ENCODE data around the gene MPL. TPM values are rescaled to one million over a fixed set of nuclear protein-coding genes. Genes with fewer than 3 reads are reported as not detected.

The MPL gene
- total RNA-seq, 1 experiment from 2014 or later = 0.52 TPM

- Mint-ChIP-seq H3K4me1 (ENCODE audit: low read depth, unreplicated experiment) (peaks cover 58% of the 10 kb centered on the region), H3K36me3 (ENCODE audit: insufficient read depth, unreplicated experiment) (peaks cover 97% of the 10 kb centered on the region), H3K27ac (ENCODE audit: unreplicated experiment) (peak overlapping the region; percentile 10), H3K4me3 (ENCODE audit: low read depth, unreplicated experiment) (peak overlapping the region; percentile 4), H3K9me3 (ENCODE audit: low read depth, unreplicated experiment) (no peaks in the 10 kb centered on the region), H3K27me3 (ENCODE audit: unreplicated experiment) (no peaks in the 10 kb centered on the region)
- intact Hi-C loops (cut with micrococcal nuclease; ENCODE audit: unreplicated experiment) = no loop called here
- TF ChIP-seq CTCF (IDR thresholded peaks at IDR 0.05; ENCODE audit: unreplicated experiment) = no peak
- BruUV-seq (replicated peaks) = TSS peak; percentile 30
- no peak for DNase-seq
- CTCF ChIA-PET = no interaction called here
These were observed 26.4 kb downstream of the MPL start for GRCh38 chr1:43363935-43364525.

GRCh38 chr1:43365678-43366077, 28.1 kb downstream of the MPL start:
- peak overlapping the region; percentile 82 for H3K27ac Mint-ChIP-seq (ENCODE audit: unreplicated experiment)

GRCh38 chr1:43366179-43366578, 28.6 kb downstream of the MPL start:
- H3K9me3 Mint-ChIP-seq (ENCODE audit: low read depth, unreplicated experiment) = no peaks in the 10 kb centered on the region
- H3K27ac Mint-ChIP-seq (ENCODE audit: unreplicated experiment) = peak overlapping the region; percentile 82
- DNase-seq = peak; percentile 85
- peaks cover 49% of the 10 kb centered on the region for H3K4me1 Mint-ChIP-seq (ENCODE audit: low read depth, unreplicated experiment)
- peak overlapping the region; percentile 79 for H3K4me3 Mint-ChIP-seq (ENCODE audit: low read depth, unreplicated experiment)
- peaks cover 86% of the 10 kb centered on the region for H3K36me3 Mint-ChIP-seq (ENCODE audit: insufficient read depth, unreplicated experiment)
- intact Hi-C loops (cut with micrococcal nuclease; ENCODE audit: unreplicated experiment) = no loop called here
- no peak for TF ChIP-seq CTCF (IDR thresholded peaks at IDR 0.05; ENCODE audit: unreplicated experiment)
- BruUV-seq (replicated peaks) = no TSS peak
- CTCF ChIA-PET = no interaction called here
- no peaks in the 10 kb centered on the region for H3K27me3 Mint-ChIP-seq (ENCODE audit: unreplicated experiment)

More at GRCh38 chr1:43365678-43366077, 28.1 kb downstream of the MPL start:
- TF ChIP-seq CTCF (IDR thresholded peaks at IDR 0.05; ENCODE audit: unreplicated experiment) = no peak
- DNase-seq = no peak
- intact Hi-C loops (cut with micrococcal nuclease; ENCODE audit: unreplicated experiment) = no loop called here
- CTCF ChIA-PET = no interaction called here
- H3K9me3 Mint-ChIP-seq (ENCODE audit: low read depth, unreplicated experiment) = no peaks in the 10 kb centered on the region
- H3K4me3 Mint-ChIP-seq (ENCODE audit: low read depth, unreplicated experiment) = peak overlapping the region; percentile 79
- BruUV-seq (replicated peaks) = no TSS peak
- peaks cover 86% of the 10 kb centered on the region for H3K36me3 Mint-ChIP-seq (ENCODE audit: insufficient read depth, unreplicated experiment)
- H3K4me1 Mint-ChIP-seq (ENCODE audit: low read depth, unreplicated experiment) = peaks cover 50% of the 10 kb centered on the region
- H3K27me3 Mint-ChIP-seq (ENCODE audit: unreplicated experiment) = no peaks in the 10 kb centered on the region

- CTCF ChIA-PET = interaction anchor here (0.7 to 2.0 kb wide), 2 partner anchors 81 to 98 kb away, joined by 3 to 14 read pairs; partner anchors contain the start of gene C1orf210
- intact Hi-C loops (cut with micrococcal nuclease; ENCODE audit: unreplicated experiment) = no loop called here
- H3K36me3 Mint-ChIP-seq (ENCODE audit: insufficient read depth, unreplicated experiment) = peaks cover 82% of the 10 kb centered on the region
These were observed 29.0 kb downstream of the MPL start for GRCh38 chr1:43366601-43367025.

More at GRCh38 chr1:43366601-43367025, 29.0 kb downstream of the MPL start:
- no peak for TF ChIP-seq CTCF (IDR thresholded peaks at IDR 0.05; ENCODE audit: unreplicated experiment)
- H3K4me3 Mint-ChIP-seq (ENCODE audit: low read depth, unreplicated experiment) = peak overlapping the region; percentile 79
- H3K27me3 Mint-ChIP-seq (ENCODE audit: unreplicated experiment) = no peaks in the 10 kb centered on the region
- BruUV-seq (replicated peaks) = no TSS peak
- no peak for DNase-seq
- H3K9me3 Mint-ChIP-seq (ENCODE audit: low read depth, unreplicated experiment) = no peaks in the 10 kb centered on the region
- peak overlapping the region; percentile 82 for H3K27ac Mint-ChIP-seq (ENCODE audit: unreplicated experiment)
- peaks cover 45% of the 10 kb centered on the region for H3K4me1 Mint-ChIP-seq (ENCODE audit: low read depth, unreplicated experiment)

All from Calu3 (cell line).